ENCODE data around the gene POLN.
A peak's percentile ranks its signal among the peaks of the same experiment; 100 is the strongest.
"Not testable (repeated sequence)": the region's sequence is repeated elsewhere in the genome, so short reads cannot be mapped to it uniquely, and the experiment has no call there.

POLN gene

GRCh38 chr4:2251073-2251794 is 9.3 kb upstream of the POLN start:
- DNase-seq (ENCODE audit: low read depth): no peak

- no peak for DNase-seq (ENCODE audit: low read depth)
Observed at GRCh38 chr4:2250357-2251072, 8.6 kb upstream of the POLN start.

DNA sequence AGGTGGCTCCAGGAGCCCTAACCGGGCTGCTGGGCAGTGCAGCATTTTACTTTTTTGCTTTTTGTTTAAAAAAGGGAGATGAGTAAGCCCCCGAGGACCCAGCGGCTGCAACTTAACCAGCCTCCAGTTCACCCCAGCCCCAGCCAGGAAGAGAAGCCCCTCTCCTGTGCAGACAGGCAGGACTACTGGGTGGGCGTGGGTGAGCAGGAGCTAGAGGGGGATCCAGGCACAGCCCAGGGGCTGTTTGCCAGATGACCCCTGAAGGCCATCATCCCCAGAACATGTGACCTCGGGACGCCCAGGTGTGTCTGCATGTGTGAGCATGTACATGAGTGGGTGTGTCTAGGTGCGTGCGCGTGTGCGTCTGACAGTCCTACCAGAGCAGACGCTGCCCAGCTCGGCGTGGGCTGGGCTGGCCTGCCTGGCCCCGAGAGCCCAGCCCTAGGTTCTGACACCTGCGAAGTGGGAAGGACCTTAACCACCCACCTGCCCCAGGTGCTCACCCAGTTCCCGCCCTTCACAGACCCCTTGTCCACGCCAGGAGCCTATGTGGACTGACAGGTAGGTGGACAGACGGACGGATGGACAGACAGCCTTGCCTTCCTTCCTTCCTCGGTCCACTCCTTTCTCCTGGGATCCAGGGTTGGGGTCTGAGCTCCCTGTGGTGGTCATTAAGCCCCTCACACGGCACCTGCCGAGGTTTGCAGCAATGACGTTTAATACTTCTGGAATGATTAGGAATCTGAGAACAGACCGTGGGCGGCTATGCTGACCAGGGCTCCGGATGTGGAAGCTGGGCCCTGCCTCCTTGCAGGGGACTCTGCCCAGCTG is 7.8 kb upstream of the POLN start:
- DNase-seq (ENCODE audit: low read depth): no peak

DNA sequence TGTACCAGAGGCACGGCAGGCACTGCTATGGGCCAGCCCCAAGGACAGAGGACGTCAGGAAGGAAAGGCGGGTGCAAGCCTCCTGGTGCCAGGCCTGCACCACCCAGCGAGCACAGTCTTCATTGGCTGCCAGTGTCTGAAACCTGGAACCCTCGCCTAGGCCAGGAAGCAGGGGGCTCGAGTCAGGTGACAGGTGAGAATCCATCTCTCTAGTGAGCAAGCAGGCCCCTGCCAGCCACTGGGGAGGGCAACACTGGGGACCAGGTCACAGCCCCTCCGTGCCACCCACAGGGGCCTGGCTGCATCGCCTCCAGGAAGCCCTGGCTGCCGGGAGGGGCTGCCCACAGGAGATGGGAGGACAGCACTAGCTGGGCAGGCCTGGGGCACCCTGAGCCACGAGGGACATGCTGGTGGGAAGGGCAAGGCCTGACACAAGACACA is 6.9 kb upstream of the POLN start:
- no peak for DNase-seq (ENCODE audit: low read depth)

DNA sequence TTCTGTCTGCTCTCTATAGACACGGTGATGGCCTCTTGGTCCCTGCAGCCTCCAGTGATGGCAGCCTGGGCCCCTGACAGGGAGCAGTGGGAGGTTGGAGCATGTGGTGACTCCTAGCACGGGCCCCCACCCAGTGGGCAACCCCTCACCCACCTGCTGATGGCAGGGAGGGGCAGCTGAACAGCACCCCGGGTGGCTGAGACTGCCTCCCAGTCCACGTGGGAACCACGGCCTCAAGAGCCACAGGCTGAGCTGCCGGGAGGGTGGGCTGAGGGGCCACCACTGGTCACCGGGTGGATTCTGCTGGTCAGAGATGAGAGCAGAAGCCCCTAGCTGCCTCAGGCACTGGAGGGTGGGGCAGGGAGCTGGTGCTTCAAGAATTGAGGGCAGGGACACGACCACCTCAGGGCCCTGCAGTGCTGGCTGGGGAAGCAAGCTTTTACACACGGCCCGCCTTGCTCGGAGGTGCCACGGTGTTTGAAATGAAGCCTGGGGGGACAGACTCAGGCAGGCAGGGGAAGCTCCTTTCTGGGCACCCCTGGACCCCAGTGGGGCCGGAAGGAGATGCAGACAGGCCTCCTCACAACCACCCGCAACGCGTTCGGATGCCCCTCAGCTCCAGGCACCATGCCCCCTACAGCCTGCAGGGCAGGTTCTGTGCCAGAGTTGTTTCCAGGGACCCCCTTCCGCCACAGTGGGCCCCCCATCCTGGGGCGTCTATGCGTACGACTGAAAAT is 6.3 kb upstream of the POLN start:
- DNase-seq (ENCODE audit: low read depth): no peak

- DNase-seq (ENCODE audit: low read depth): no peak
Observed at GRCh38 chr4:2247128-2248043, 5.5 kb upstream of the POLN start.

GRCh38 chr4:2246384-2247127 is 4.6 kb upstream of the POLN start:
- DNase-seq (ENCODE audit: low read depth): no peak

DNA sequence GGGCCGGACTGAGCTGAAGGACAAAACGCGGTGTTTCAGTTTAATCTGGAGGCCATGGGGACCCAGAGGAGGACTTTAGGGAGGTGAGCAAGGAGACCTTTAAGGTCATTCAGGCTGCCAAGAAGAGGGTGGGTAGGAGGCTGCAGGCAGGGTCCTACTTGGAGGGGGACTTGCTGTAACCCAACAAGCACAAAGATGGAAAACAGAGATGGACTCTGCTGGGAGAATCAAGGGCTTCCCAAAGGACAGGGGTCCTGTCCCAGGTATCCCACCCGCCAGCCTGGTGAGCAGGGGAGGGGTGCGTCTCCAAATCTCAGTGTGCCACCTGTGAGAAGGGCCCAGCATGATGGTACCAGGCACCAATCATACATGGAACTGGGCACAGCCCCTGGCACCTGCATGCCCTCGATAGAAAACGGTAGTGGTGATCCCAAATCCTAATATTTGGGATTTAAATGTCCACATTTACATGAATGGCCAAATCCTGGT is 3.9 kb upstream of the POLN start:
- no peak for DNase-seq (ENCODE audit: low read depth)

- no peak for DNase-seq (ENCODE audit: low read depth)
Observed at GRCh38 chr4:2245057-2245786, 3.3 kb upstream of the POLN start.

GRCh38 chr4:2243681-2244380 is 1.9 kb upstream of the POLN start:
- DNase-seq (ENCODE audit: low read depth): no peak

- DNase-seq (ENCODE audit: low read depth): no peak
Observed at GRCh38 chr4:2241003-2241402, 918 bp downstream of the POLN start.

DNA sequence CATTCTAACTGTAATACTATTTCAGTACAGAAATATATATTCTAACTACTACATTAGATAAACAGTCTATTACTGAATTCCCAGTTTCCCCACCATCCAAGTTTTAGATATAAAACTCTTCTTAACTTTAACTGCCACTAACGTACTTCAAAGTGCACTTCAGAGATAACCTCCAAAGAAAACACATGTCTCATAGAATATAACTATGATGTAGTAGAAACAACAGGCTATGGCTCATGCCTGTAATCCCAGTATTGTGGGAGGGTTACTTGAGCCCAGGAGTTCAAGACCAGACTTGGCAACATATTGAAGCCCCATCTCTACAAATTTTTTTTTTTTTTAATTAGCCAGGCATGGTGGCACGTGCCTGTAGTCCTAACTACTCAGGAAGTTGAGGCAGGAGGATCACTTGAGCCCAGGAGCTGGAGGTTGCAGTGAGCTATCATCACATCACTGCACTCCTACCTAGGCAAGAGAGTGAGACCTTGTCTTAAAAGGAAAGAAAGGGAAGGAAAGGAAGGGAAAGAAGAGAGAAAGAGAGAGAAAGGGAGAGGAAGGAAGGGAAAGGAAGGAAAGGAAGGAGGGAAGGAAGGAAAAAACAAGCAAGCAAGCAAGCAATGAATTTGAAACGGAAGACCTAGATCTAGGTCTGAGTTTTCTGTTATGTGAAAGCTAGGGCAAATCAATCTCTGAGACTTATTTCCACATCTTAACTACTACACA is 4.8 kb downstream of the POLN start:
- DNase-seq (ENCODE audit: low read depth): no peak

DNA sequence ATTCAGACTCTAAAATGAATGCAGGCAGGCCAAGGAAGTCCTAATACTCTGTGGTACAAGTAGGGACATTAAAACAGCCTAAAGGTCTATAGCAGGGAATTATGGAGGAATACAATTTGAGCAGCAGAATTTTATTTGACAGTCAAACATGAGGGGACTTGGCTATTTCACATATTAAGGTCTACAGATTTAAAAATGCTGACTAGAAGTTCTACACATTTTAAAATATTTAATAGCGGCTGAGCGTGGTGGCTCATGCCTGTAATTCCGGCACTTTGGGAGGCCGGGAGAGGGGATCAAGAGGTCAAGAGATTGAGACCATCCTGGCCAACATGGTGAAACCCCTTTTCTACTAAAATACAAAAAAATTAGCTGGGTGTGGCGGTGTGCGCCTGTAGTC is 10.8 kb downstream of the POLN start:
- no peak for DNase-seq (ENCODE audit: low read depth)

- no peak for DNase-seq (ENCODE audit: low read depth)
Observed at GRCh38 chr4:2226261-2226660, 15.7 kb downstream of the POLN start.

GRCh38 chr4:2222838-2223237 is 19.1 kb downstream of the POLN start:
- DNase-seq (ENCODE audit: low read depth): no peak

DNA sequence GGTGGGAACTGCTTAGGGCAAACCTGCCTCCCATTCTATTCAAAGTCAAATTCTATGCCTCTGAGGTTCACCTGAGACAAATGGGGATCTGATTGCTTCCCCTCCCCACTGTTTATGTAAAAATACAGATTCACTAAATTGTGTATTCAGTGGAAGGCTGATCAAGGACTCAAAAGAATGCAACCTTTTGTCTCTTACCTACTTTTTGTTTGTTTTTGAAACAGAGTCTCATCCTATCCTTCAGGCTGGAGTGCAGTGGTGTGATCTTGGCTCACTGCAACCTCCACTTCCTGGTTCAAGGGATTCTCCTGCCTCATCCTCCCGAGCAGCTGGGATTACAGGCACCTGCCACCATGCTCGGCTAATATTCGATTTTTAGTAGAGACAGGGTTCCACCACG is 20.5 kb downstream of the POLN start:
- DNase-seq (ENCODE audit: low read depth): not testable (repeated sequence)

DNA sequence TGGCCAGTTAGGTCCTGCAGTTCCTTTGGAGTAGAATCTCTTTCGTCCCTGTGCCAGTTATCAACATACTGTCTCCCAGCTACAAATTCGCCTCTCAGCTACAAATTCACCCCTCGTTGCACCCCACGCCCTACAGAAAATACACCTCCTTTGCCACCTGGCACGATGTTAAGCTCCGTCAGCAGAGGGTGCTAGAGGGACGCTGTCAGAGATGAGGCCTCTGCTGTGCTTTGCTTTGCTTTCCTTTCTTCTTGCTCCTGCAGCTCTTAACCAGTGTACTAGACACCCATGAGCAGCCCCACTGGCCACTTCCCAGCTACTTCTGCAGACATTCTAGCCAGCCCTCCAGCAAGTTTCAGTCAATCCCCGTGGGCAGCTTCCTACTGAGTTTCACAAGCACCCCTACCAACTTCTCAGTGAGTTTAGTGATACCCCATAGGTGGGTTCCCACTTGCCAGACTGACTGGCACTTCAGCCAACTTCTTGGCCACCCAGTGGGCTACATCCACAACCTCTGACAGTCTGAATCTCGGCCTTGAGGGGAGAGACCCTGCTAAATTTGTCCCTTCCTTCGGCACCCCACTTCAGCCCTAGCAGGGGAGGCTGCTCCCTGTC is 21.8 kb downstream of the POLN start:
- peak; percentile 56 for DNase-seq (ENCODE audit: low read depth)
